GM12873 (cell line): ENCODE data around the gene CRIM1.

ENCODE experiments used
- TF ChIP-seq, protein P1 (sequence below): IDR thresholded peaks from 2 replicates; pipeline ENCODE4 v1.5.1; 2012; ENCODE audit warnings: low read depth, mild to moderate bottlenecking, moderate library complexity, low read length, control low read depth; ENCODE audit not compliant: insufficient read depth; ENCODE audit errors: missing control alignments

Gene CRIM1

DNA sequence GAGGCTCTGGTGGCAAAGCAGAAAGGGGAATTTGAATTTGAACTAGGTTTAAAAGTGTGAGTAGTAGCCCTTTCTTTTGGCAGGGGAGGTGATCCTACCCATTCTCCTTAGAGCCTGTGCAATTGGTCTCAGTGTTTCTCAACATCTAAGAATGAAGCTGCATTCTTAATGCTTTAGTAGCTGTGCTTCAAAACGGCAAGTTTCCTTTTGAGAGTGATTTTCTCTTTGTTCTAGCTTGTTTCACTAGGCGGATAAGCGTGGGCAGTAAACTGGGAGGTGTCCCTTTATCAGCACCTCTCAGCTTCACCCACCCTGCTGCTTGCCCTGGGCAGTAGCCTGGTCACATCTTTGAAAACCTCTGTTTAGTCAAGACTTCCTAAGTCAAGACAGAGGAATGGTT is 6.7 kb downstream of the CRIM1 start:
- TF ChIP-seq, protein P1, sequence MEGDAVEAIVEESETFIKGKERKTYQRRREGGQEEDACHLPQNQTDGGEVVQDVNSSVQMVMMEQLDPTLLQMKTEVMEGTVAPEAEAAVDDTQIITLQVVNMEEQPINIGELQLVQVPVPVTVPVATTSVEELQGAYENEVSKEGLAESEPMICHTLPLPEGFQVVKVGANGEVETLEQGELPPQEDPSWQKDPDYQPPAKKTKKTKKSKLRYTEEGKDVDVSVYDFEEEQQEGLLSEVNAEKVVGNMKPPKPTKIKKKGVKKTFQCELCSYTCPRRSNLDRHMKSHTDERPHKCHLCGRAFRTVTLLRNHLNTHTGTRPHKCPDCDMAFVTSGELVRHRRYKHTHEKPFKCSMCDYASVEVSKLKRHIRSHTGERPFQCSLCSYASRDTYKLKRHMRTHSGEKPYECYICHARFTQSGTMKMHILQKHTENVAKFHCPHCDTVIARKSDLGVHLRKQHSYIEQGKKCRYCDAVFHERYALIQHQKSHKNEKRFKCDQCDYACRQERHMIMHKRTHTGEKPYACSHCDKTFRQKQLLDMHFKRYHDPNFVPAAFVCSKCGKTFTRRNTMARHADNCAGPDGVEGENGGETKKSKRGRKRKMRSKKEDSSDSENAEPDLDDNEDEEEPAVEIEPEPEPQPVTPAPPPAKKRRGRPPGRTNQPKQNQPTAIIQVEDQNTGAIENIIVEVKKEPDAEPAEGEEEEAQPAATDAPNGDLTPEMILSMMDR = no peak

DNA sequence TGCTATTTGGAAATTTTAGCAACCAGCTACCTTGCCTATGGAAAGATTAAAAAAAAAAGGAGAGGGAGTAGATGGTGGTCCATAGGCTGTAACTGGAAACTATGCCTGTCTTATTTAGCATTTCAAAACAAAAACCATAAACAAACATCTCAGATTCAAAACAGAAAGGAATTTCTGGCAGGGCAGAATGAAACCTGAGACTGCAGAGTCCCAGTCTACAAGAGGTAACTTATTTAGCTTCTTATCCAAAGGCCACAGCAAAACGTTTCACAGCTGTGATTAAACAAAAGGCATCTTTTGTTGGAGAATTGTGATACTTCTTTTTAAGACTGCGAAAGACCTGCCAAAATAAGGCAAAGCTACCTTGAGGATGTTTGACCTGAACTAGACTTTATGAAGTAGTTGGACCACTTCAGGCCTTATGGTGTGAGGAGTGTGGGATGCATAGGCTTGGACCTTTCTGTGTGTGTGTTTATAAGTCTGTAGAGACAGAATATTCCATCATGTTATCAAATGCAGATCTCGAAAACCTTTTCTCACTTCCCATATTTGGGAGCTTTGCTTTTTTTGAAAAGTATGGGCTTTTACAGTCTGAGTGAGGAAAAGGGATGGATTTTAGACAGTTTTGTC is 11.0 kb downstream of the CRIM1 start:
- TF ChIP-seq, protein P1 = no peak

DNA sequence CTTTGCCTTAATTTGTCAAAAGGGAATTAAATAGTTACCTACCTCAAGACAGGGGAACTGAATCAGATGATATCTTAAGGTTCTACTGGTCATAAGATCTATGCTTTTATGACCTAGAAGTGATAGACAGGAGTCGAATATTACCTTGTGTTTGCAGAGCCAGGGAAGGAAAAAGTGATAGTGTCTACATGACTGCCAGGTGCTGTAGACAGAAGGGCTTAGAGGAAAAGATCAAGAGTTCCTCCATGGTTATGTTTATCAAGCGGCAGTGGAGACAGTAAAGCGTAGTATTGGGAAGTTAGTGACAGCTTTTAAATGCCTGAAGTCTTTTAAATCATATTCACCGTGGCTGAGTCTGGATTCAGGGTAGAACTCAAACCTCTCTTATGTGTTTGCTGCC is 11.9 kb downstream of the CRIM1 start:
- TF ChIP-seq, protein P1 = no peak

DNA sequence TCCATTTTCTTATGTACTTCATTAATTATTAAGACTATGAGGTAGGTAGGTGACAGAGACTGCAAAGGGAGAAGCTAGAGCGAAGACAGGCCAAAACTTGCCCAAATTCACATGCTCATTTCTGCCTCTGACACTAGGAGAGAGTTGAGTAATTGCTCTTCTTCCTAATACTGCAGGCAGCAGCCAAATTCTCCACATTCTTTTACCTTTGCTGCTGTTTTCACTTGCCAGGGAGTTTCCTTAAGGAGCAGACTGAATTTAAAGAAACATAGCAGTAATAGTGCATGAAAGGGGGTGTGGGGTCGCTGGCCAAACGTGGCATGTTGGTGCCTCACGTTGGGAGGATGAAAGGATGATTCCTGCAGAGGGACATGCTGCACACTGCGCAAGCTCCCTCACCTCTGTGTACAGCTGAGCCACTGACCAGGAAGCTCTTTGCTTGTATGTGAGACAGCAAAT is 12.3 kb downstream of the CRIM1 start:
- TF ChIP-seq, protein P1 = no peak

DNA sequence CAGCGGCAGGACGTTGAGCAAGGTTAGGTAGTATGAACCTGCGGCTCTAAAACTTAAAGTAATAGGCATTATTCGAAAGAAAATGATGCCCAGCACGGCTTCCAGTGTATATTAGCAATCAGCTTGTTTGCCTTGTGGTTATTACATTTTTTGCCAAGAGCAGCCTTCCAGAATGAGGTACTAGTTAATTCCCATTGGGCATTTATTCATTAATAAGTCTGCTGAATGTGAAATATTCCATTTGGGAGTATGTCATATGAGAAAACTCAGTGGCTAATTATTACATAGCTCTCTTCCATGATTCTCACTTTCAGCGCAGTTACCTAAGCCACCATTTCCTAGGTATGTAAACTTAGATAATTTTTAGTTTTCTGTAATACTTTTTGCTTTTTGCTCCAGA is 12.9 kb downstream of the CRIM1 start:
- TF ChIP-seq, protein P1 = no peak

DNA sequence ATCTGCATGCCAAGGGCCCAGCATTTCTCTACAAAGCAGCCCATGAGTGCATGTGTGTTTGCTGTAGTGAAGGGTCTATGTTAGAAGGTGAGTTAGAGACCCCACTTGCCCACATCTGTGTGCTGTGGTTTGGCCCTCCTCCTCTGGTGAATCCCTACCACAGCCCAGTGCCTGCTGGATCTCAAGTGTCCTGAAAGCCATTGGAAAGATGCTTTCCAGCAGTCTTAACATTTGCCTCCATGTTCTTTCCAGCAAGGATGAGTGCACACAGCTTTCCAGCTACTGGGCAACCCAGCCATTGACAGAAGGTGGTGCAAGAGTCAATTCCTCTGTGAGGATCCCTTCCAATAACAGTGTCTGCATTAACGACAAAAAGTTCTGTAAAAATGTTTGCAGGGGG is 13.6 kb downstream of the CRIM1 start:
- TF ChIP-seq, protein P1 = no peak

DNA sequence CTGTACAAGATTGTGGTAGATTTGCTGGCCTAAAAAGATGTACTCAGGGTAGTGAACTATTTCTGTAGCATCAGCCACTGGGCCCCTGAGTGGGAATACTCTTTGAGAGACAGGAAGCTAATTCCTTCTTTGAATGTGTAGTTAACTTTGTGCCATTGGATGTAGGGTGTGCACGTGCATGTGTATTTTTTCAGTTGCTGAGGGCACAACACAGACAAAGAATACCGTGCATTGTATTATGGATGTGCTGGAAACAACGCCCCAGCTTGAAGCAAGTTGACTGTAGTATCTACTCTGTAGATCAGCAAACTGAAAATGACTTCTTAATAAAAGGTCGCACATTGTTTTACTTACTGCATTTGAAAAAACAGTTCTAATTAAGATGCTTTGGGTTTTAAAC is 14.1 kb downstream of the CRIM1 start:
- TF ChIP-seq, protein P1 = no peak

DNA sequence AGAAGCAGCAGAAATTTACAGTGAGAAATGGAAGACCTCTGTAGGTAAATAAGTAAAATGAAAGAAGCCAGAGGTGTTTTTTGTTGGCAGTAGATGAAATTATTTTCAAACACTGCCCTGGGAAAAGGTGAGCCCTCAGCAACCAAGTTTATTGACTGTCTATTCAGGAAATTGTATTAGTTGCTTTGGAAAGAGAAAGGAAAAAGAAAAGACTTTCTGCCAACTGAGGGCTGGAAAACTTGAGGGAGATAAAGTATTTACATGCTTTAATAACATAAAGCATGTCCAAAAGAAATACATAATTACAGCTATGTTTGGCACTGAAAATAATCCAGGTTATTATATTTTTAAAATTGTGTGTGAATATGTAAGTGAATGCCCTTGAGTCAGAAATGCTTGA is 14.7 kb downstream of the CRIM1 start:
- TF ChIP-seq, protein P1 = no peak
